HG02763 (cell line): Measurements from ENCODE around the gene MTCL1.

ENCODE experiments used
- ATAC-seq: cut with Tn5 transposase; IDR thresholded peaks from one replicate; pipeline ENCODE4 v1.9.1; 2021; ENCODE audit warnings: mild to moderate bottlenecking, moderate library complexity; ENCODE audit not compliant: unreplicated experiment

The MTCL1 gene

GRCh38 chr18:8766559-8767293 is 61.4 kb downstream of the MTCL1 start:
- no peak for ATAC-seq

GRCh38 chr18:8767340-8767739 is 62.0 kb downstream of the MTCL1 start:
- no peak for ATAC-seq

DNA sequence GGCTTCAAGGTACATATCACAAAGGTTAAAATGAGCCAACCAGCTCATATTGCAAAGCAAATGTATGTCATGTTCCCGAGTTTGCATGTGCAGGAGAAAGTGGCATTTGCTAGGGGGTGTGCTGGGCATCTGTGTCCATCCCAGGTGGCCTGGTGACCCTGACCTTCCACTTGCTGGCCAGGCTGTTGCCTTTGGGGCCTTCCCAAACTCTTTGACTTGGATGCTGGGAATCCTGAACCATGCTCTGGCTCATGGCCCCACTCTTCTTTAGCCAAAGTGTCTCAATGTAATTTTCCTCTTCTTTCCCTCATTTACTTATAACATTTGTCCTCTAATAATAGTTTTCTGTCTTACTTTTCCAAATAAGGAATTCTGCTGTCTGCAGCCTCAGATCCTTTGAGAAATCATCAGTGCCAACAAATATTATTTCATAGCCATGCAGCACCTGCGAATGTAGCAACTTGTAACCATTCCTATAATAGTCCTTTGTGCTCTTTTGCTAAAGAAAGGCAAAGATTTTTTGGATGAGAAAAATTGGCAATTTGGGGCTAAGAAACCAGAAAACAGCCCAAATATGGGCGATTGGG is 64.2 kb downstream of the MTCL1 start:
- no peak for ATAC-seq

DNA sequence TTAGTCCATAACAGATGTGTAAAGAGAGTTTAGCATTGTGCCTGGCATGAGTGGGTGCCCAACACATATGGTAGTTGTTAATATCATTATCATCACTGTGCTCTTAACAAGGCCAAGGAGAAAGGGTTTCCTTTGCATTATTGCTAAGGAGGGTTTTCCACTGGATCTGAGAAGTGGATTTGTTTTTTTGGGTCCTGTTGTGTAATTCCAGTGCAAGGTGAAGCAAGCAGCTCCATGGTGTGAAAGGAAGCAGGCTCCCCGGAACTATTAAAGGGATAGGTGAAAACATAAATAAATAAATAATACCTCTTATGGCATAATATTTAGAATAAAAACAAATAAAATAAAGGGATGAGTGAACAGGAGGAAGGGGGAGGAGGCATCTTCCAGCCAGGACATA is 65.3 kb downstream of the MTCL1 start:
- ATAC-seq: no peak

DNA sequence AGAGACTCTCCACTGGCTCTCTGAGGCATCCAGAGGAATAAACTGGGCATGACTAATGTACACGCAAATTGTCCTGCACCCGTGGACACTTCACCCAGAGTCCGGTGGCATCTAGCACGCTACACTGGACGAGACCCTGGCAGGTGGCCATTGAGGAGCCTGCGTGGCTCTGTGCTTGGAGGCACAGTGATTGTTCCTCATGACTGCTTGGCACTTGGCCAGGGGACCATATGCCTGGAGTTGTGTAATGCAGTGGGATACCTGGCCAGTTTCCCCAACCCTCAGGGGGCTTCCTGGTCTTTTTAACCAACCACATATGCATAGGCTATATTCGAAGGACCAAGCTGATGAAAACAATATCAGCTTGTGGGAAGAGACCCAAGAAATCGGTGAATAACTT is 66.6 kb downstream of the MTCL1 start:
- ATAC-seq: no peak

DNA sequence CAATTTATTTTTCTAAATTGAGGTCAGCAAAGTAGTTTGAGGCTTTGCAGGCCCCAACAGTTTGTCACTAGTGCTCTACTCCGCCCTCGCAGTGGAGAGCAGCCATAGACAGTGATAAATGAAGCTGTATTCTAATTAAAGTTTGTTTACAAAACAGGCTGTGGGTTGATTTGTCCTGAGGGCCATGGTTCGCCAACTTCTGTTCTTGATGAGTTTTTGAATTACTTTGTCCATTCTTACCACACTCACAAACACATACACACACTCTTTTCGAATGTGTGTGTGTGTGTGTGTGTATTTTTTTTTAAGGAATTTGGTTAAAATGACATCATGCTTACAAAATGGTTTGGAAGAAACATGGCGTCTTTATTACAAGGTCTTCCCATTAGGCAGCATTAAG is 68.6 kb downstream of the MTCL1 start:
- ATAC-seq: no peak

- no peak for ATAC-seq
Observed at GRCh38 chr18:8776013-8776943, 70.9 kb downstream of the MTCL1 start.

GRCh38 chr18:8777846-8778245 is 72.5 kb downstream of the MTCL1 start:
- ATAC-seq: no peak

- ATAC-seq: no peak
Observed at GRCh38 chr18:8778386-8778785, 73.0 kb downstream of the MTCL1 start.

DNA sequence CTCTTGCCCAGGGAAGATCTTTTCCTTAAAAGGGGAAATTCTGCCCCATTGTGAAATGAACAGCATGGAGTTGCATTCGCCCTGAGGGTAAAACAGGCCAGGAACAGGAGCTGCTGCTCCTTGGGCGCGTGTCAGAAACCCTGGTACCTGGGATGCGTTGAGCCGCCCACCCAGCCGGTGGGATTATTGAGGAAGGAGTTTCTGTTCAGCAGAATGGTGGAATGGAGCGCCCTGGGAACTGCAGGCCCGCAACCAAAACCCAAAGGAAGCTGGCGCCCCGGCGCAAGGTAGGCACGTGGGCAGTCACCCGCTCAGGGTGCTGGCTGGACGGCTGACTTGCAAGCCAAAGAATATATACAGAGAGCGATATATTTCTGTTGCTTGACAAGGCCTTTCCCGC is 73.5 kb downstream of the MTCL1 start:
- ATAC-seq: no peak

DNA sequence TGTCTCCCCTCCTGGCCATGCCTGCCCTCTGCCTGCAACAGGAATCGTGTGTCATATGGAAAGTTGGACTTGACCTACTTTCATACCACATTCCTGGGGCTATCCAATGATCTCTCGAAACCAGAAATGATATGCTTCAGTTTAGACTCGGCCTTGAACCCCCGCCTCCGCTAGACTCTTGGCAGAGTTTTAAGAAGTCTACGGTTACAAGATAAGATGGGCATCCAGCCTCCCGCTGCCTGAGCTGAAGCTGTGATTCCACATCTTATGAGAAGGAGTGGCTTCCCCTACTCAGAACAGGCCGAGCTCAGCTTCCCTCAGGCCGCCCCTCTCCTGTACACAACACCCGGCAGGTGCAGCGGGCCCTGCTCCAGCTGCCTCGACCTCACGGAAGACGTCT is 73.9 kb downstream of the MTCL1 start:
- no peak for ATAC-seq

- no peak for ATAC-seq
Observed at GRCh38 chr18:8780227-8780626, 74.9 kb downstream of the MTCL1 start.

DNA sequence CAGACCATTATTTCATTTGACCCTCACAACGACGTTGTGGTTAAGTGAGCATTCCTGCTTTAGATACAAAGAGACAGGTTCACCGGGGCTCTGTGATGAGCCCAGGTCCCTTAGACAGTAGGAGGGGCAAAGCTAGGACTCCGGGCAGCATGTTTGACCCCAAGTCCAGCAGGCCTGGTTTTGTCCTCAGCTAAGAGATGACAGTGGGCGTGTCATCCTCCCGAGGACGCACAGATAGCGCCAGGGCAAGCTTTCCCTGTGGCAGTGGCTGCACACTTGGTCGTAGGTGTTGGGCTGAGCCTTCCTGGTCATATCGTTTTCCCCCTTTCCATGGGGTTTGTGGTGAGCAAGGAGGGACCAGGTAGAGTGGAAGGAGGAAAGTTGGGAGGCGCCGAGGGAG is 76.3 kb downstream of the MTCL1 start:
- no peak for ATAC-seq

GRCh38 chr18:8783335-8783993 is 78.1 kb downstream of the MTCL1 start:
- no peak for ATAC-seq

DNA sequence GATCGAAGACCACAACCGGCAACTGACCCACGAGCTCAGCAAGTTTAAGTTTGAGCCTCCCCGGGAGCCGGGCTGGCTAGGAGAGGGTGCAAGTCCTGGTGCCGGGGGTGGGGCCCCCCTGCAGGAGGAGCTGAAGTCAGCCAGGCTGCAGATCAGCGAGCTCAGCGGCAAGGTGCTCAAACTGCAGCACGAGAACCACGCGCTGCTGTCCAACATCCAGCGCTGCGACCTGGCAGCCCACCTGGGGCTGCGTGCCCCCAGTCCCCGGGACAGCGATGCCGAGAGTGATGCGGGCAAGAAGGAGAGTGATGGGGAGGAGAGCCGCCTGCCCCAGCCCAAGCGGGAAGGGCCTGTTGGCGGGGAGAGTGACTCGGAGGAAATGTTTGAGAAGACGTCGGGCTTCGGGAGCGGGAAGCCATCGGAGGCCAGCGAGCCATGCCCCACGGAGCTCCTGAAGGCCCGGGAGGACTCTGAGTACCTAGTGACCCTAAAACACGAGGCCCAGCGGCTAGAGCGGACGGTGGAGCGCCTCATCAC is 78.7 kb downstream of the MTCL1 start:
- ATAC-seq: no peak

GRCh38 chr18:8785261-8785660 is 79.9 kb downstream of the MTCL1 start:
- ATAC-seq: no peak

DNA sequence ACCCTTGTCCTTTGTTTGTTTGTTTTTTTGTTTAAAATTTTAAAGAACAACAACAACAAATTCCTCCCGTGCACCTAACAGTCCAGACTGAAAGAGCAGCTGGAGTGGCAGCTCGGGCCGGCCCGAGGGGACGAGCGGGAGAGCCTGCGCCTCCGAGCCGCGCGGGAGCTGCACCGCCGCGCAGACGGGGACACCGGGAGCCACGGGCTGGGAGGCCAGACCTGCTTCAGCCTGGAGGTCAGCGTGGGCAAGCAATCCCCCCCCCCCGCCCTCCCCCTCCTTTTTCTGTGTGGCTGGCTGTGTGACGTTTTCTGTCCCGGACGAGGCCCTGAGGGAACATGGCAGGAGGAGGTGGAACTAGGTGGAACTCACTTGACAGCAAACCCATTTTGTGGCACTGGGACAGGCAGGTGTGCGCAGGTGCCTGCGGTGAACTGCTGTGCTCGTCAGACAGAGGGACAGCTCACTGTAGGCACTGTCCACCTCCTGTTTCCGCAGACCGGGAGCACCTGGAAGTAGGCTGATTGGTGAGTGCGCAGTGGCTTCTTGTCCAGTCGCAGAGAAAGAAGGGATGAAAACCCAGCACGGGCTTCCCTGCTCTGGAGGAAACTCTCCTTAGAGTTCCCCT is 80.6 kb downstream of the MTCL1 start:
- no peak for ATAC-seq

GRCh38 chr18:8786483-8787370 is 81.4 kb downstream of the MTCL1 start:
- no peak for ATAC-seq

DNA sequence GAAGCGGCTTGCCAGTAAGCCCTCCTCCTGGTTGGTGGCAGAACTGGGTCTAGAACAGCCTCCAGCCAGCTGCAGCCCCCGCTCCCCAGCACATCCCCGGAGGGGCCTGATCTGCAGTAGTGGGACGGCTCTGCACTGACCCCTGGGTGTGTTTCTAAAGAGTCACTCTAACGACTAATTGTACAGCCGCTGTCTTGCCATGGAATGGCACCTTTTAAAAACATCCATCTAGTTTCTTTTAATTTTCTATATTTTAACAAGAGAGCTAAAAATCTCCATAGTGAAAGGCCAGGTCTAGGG is 82.0 kb downstream of the MTCL1 start:
- no peak for ATAC-seq

- no peak for ATAC-seq
Observed at GRCh38 chr18:8787794-8788193, 82.4 kb downstream of the MTCL1 start.
